Adipocyte (in vitro differentiated cells): Measurements from ENCODE around the gene ITPKA.
"Not testable (repeated sequence)": the region's sequence is repeated elsewhere in the genome, so short reads cannot be mapped to it uniquely, and the experiment has no call there.

Source experiments
- DNase-seq: peaks from one replicate; pipeline ENCODE4 v3.0.0-alpha.2; 2015; ENCODE audit warnings: low read depth
- H3K27me3 ChIP-seq: replicated peaks from 2 replicates; pipeline ENCODE4 v1.7.0; 2013; ENCODE audit warnings: mild to moderate bottlenecking, low read length, moderate library complexity; ENCODE audit not compliant: control insufficient read depth, insufficient read depth
- H3K36me3 ChIP-seq: 2 replicates; pipeline ENCODE4 v1.7.0; 2013; ENCODE audit warnings: low read length, mild to moderate bottlenecking, moderate library complexity; ENCODE audit not compliant: control insufficient read depth, insufficient read depth, severe bottlenecking
- H3K4me1 ChIP-seq: 2 replicates; pipeline ENCODE4 v1.7.0; 2013; ENCODE audit warnings: mild to moderate bottlenecking, low read length, moderate library complexity; ENCODE audit not compliant: control insufficient read depth, insufficient read depth
- H3K4me3 ChIP-seq: 2 replicates; pipeline ENCODE4 v1.7.0; 2013; ENCODE audit warnings: mild to moderate bottlenecking, low read length, moderate library complexity
- H3K9ac ChIP-seq: 2 replicates; pipeline ENCODE4 v1.7.0; 2013; ENCODE audit warnings: mild to moderate bottlenecking, low read length, moderate library complexity
- H3K9me3 ChIP-seq: 2 replicates; pipeline ENCODE4 v1.7.0; 2013; ENCODE audit warnings: mild to moderate bottlenecking, low read length, moderate library complexity; ENCODE audit not compliant: control insufficient read depth

The ITPKA gene

GRCh38 chr15:41493205-41493901, at the start of gene ITPKA:
TSS of gene ITPKA (plus strand) at chr15:41493874. CDS start at chr15:41493928, 54 bp downstream.
- Histone ChIP-seq H3K27me3 (peaks cover 29% of the 10 kb centered on the region), H3K4me3 (peak within 1 kb of the TSS; percentile 74), H3K36me3 (no peaks in the 10 kb centered on the region), H3K9ac (peak within 1 kb of the TSS; percentile 64), H3K4me1 (peaks cover 14% of the 10 kb centered on the region), H3K9me3 (no peaks in the 10 kb centered on the region)
- DNase-seq = peak; percentile 87

GRCh38 chr15:41445399-41445798, 48.3 kb upstream of the ITPKA start:
- peaks cover 31% of the 10 kb centered on the region for H3K36me3 ChIP-seq
- no peaks in the 10 kb centered on the region for H3K4me1 ChIP-seq
- H3K9me3 ChIP-seq = no peaks in the 10 kb centered on the region
- no peaks in the 10 kb centered on the region for H3K27me3 ChIP-seq
- no peak for DNase-seq
- H3K4me3 ChIP-seq = no peak overlapping the region
- no peak overlapping the region for H3K9ac ChIP-seq

GRCh38 chr15:41462084-41462795, 31.4 kb upstream of the ITPKA start:
- H3K36me3 ChIP-seq = peaks cover 51% of the 10 kb centered on the region

GRCh38 chr15:41464889-41465580, 28.6 kb upstream of the ITPKA start:
- Histone ChIP-seq H3K36me3 (peaks cover 39% of the 10 kb centered on the region), H3K27me3 (no peaks in the 10 kb centered on the region), H3K4me3 (no peak overlapping the region), H3K9ac (no peak overlapping the region), H3K9me3 (no peaks in the 10 kb centered on the region), H3K4me1 (no peaks in the 10 kb centered on the region)
- no peak for DNase-seq

More at GRCh38 chr15:41462084-41462795, 31.4 kb upstream of the ITPKA start:
- Histone ChIP-seq H3K9ac (no peak overlapping the region), H3K27me3 (no peaks in the 10 kb centered on the region), H3K4me3 (no peak overlapping the region), H3K4me1 (no peaks in the 10 kb centered on the region), H3K9me3 (no peaks in the 10 kb centered on the region)
- peak; percentile 14 for DNase-seq

- DNase-seq = peak; percentile 66
- Histone ChIP-seq H3K9ac (no peak overlapping the region), H3K36me3 (peaks cover 45% of the 10 kb centered on the region)
These were observed 27.8 kb upstream of the ITPKA start for GRCh38 chr15:41465822-41466421.

GRCh38 chr15:41466711-41467110, 27.0 kb upstream of the ITPKA start:
- H3K4me1 ChIP-seq = no peaks in the 10 kb centered on the region
- no peak for DNase-seq
- no peaks in the 10 kb centered on the region for H3K27me3 ChIP-seq
- H3K36me3 ChIP-seq = peaks cover 52% of the 10 kb centered on the region
- no peaks in the 10 kb centered on the region for H3K9me3 ChIP-seq
- no peak overlapping the region for H3K9ac ChIP-seq
- no peak overlapping the region for H3K4me3 ChIP-seq

More at GRCh38 chr15:41465822-41466421, 27.8 kb upstream of the ITPKA start:
- no peak overlapping the region for H3K4me3 ChIP-seq
- H3K9me3 ChIP-seq = no peaks in the 10 kb centered on the region
- H3K4me1 ChIP-seq = no peaks in the 10 kb centered on the region
- no peaks in the 10 kb centered on the region for H3K27me3 ChIP-seq

GRCh38 chr15:41469644-41470043, 24.0 kb upstream of the ITPKA start:
- not testable (repeated sequence) for H3K27me3 ChIP-seq, H3K9me3 ChIP-seq, H3K4me1 ChIP-seq, DNase-seq, H3K4me3 ChIP-seq, H3K9ac ChIP-seq
- H3K36me3 ChIP-seq = peaks cover 53% of the 10 kb centered on the region

- Histone ChIP-seq H3K27me3 (no peaks in the 10 kb centered on the region), H3K4me1 (peaks cover 20% of the 10 kb centered on the region), H3K36me3 (peaks cover 69% of the 10 kb centered on the region), H3K9me3 (no peaks in the 10 kb centered on the region), H3K4me3 (no peak overlapping the region), H3K9ac (no peak overlapping the region)
- no peak for DNase-seq
These were observed 20.3 kb upstream of the ITPKA start for GRCh38 chr15:41473418-41473817.

- H3K36me3 ChIP-seq = peaks cover 79% of the 10 kb centered on the region
These were observed 19.2 kb upstream of the ITPKA start for GRCh38 chr15:41474436-41474835.

GRCh38 chr15:41474941-41475340, 18.7 kb upstream of the ITPKA start:
- H3K36me3 ChIP-seq = peaks cover 82% of the 10 kb centered on the region
- peaks cover 20% of the 10 kb centered on the region for H3K4me1 ChIP-seq
- DNase-seq = no peak
- no peak overlapping the region for H3K9ac ChIP-seq
- H3K27me3 ChIP-seq = no peaks in the 10 kb centered on the region
- H3K4me3 ChIP-seq = no peak overlapping the region
- no peaks in the 10 kb centered on the region for H3K9me3 ChIP-seq

More at GRCh38 chr15:41474436-41474835, 19.2 kb upstream of the ITPKA start:
- DNase-seq = no peak
- H3K27me3 ChIP-seq = no peaks in the 10 kb centered on the region
- H3K9me3 ChIP-seq = no peaks in the 10 kb centered on the region
- no peak overlapping the region for H3K4me3 ChIP-seq
- H3K9ac ChIP-seq = no peak overlapping the region
- peaks cover 20% of the 10 kb centered on the region for H3K4me1 ChIP-seq
